AG09319 (cell line): Measurements from ENCODE around the gene MYO18B.

Source experiments
- DNase-seq: peaks from one replicate; pipeline ENCODE4 v3.0.0-alpha.2; 2010; ENCODE audit warnings: low read depth; ENCODE audit errors: extremely low read depth
- TF ChIP-seq, protein P1 (sequence below): IDR thresholded peaks from 2 replicates; pipeline ENCODE4 v1.5.1; 2011; ENCODE audit warnings: low read depth, mild to moderate bottlenecking, inconsistent platforms, low read length, moderate library complexity

MYO18B gene

DNA sequence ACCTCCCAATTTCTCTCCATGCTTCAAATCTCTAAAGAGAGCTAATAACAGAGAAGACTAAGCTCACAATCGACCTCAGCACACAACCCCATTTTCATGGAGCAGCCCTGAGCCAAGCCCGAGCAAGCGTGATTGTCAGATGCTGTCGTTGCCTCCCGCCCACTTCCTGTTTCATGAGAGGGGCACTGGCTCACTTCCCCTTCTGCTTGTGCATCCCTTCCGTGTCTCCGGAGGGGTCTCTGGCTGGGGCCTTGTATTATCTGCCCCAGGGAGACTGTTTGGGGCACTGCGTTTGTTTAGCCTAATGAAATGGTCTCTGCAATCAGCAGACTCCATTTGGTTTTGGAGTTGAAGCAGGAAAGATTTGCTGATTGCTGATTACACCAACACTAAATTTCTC, 246.0 kb downstream of the MYO18B start:
- TF ChIP-seq, protein P1, sequence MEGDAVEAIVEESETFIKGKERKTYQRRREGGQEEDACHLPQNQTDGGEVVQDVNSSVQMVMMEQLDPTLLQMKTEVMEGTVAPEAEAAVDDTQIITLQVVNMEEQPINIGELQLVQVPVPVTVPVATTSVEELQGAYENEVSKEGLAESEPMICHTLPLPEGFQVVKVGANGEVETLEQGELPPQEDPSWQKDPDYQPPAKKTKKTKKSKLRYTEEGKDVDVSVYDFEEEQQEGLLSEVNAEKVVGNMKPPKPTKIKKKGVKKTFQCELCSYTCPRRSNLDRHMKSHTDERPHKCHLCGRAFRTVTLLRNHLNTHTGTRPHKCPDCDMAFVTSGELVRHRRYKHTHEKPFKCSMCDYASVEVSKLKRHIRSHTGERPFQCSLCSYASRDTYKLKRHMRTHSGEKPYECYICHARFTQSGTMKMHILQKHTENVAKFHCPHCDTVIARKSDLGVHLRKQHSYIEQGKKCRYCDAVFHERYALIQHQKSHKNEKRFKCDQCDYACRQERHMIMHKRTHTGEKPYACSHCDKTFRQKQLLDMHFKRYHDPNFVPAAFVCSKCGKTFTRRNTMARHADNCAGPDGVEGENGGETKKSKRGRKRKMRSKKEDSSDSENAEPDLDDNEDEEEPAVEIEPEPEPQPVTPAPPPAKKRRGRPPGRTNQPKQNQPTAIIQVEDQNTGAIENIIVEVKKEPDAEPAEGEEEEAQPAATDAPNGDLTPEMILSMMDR = no peak
- DNase-seq = no peak

DNA sequence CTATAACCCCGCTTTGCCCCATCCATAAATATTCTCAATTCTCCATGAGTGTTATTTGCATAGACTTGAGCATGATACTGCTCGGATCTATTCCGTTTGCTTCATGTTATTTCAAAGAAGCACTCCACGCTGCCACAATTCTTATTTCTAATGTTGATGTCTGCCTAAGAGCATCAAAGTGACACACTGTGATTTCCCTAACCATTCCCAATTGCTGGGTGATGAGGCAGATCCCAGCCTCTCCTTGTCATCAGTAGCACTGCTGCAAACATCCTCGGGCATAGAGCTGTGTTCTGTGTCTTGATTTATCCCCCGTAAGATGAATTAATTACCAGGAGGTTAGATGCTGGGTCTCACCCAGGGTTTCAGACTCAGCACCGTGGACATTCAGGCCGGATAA, 249.0 kb downstream of the MYO18B start:
- TF ChIP-seq, protein P1 = no peak
- no peak for DNase-seq

DNA sequence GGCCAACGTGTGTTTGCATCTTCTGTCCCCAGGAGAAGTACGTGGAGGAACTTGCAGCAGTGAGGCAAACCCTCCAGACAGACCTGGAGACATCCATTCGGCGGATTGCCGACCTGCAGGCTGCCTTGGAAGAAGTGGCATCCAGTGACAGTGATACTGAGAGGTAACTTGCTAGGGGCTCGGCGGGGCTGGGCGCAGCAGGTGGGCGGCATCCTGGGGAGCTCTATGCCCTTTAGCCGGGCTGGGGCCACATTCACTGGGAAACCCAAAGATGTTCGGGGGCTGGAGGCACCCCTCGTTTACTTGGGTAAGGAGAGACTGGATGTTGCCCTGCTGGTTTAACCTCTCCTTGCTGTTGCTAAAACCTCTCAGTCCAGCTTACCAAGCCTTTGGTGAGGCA, 250.3 kb downstream of the MYO18B start:
- no peak for DNase-seq
- TF ChIP-seq, protein P1 = no peak

DNA sequence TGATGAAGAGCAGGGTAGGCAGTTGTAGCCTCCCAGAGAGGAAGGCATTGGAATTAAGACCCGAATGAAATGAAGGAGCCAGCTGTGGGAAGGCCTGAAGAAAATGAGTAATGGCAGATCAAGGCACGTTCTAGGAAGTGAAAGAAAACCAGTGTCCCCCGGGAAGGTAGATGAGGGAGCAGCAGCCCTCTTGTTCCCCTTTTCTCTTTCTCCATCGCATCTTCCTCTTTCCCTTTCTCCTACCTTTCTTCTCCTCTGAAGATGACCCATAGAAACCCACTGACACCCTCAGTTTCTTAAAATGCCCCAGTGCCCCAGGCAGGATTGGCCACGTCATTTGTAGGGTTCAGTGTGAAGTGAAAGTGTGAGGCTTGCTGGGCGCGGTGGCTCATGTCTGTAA, 254.7 kb downstream of the MYO18B start:
- no peak for DNase-seq
- TF ChIP-seq, protein P1 = no peak

DNA sequence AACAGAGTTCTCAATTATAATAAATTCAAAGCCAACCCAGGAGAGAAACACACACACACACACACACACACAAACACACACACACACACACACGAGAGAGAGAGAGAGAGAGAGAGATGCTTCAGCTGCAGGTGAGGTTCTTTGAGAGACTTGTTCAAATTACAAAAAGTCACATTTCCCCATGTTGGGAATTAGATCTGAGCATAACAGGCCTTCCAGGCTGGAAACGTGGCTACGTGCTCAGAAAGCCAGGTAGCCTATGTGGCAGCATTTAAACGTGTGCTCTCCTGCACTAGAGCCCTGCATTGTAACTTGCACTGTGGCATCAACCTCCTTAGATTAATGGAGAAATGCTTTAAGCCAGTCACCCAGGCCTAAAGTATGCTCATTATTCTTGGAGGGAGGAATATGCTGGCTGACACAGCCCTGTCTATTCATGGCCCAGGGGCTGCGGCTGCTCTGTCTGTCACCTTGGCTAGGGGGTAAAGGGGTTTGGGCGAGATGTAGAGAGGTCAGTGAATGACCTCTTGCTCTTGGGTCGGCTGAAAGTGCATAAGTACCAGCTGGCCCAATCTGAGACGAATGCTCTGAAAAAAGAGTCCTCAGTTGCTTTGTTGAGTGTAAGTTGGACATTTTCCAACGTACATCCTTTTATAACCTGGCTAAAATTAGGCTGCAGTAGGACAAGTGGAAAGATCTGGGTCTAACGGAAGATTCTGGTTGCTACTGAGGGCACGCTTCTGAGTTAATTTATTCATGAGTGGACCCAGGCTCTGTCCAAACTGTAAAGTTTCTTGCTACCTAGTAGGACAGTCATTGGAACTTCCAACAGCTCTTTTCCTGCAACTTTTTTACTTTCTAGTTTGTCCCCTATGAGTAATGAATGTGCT, 256.1 kb downstream of the MYO18B start:
- no peak for DNase-seq
- TF ChIP-seq, protein P1 = no peak

DNA sequence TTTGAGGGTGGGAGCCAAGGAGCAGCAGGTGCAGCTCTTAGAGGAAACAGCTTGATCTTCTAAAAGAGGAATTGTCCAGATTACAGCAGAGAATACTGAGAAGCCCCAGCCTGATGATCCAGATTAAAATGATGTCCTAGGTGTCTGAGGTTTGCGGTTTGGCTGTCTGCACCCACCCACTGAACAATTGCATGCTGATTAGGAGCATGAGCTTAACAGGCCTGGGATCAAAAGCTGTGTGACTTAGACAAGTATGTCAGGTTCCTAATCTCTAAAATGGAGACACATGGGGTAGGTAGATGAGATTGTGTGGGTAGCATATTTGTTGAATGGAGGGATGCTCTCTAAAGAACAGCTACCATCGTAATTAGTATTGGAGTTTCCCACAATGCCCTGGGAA, 260.5 kb downstream of the MYO18B start:
- TF ChIP-seq, protein P1 = no peak
- DNase-seq = no peak

DNA sequence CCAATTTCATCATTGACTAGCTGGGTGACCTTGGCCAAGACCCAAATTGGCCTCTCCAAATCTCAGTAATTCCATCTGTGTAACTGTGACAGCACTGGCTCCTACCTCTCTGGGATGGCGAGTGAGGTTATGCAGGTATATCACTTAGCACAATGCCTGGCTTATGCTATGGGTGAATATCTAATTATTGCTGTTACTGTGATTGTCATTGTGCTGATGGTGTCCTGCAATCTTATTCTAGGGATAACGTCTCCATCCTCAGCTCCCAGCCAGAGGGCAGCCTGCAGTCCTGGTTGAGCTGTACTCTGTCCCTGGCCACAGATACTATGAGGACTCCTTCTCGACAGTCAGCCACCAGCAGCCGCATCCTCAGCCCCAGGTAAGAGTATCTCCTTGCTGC, 262.5 kb downstream of the MYO18B start:
- TF ChIP-seq, protein P1 = no peak
- DNase-seq = no peak
